Occipital lobe (tissue), 2 donors: Measurements from ENCODE around the gene RFTN1. TPM values are rescaled to one million over a fixed set of nuclear protein-coding genes. Genes with fewer than 3 reads are reported as not detected.
A peak's percentile ranks its signal among the peaks of the same experiment; 100 is the strongest.

Source experiments
- DNase-seq: peaks from one replicate; lab custom pipeline; 2025; lab: John Stamatoyannopoulos, UW
- total RNA-seq: library from RNA; depleted of rRNA; stranded (reverse); fragments of >200 nt; gene quantifications from one replicate; pipeline ENCODE4 v1.2.3, GENCODE V29; 2014

RFTN1 gene
- total RNA-seq, 1 donor from 2014 or later = 6.4 TPM

DNA sequence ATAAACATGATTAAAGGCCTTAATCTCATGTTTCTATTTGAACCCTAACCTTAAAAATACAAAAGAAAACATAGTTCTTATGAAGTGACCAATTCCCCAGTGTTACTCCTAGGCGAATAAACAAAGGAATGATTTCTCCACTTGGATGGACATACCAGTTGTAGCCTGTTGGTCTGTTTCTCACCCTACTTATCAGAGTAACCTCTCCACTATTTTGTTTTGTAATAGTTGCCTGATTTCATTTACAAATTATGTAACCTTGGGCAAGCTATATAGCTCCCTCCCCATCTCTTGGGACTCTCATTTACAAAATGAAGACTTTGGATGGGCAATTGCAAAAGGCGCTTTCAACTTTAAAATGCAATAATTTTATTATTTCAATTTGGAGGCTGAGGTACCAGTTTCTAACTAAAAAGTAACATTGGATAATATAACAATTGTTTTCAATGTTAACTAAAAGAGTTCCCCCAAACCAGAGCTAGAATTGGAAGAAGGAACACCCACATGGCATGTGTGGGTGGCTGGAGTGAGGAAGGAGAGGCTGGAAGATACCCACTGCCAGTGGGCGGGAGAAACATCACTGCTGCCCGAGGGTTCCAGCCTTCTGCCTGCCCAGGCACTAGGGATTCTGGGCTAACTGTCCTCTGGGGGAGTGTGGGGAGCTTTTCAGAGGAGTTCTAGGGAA, 74.2 kb downstream of the RFTN1 start:
- peak; percentile 42 for DNase-seq

DNA sequence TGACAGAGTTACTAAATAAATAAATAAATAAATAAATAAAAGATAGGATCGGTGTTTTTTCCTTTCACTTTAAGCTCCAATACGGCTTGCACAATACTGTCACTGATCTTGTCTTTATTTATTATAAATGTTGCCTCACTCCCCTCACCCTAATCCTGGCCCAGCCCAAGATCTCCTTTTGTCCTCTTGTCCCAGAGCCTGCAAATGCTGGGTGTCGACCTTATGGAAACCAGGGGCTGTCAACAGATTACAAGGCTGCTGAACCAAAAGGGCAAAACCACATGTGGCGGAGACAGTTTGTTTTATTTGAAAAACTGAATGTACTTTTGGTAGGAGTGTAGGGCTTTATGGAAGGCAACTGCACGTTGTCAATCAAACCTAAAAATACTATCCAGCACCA, 75.9 kb downstream of the RFTN1 start:
- no peak for DNase-seq

DNA sequence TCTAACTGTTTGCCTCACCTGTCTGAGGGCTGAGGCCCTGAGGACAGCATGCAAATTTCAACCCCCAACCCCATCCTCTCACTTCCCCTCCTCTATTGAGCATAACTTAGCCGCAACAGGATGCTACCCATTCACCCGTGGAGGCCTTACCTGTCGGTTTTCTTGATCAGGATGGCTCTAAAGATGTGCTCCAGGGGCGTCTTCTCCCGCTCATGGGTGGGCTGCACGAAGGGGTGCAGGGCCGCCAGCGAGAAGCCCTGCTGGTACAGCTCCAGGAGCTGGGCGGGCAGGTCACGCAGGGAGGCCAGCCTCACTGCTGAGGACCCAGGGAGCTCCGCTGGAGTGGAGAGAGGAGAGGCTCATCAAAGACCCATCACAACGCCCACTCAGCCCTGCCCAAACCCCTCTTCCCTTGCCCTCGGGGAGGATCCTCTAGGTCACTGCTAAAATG, 79.8 kb downstream of the RFTN1 start:
- no peak for DNase-seq

DNA sequence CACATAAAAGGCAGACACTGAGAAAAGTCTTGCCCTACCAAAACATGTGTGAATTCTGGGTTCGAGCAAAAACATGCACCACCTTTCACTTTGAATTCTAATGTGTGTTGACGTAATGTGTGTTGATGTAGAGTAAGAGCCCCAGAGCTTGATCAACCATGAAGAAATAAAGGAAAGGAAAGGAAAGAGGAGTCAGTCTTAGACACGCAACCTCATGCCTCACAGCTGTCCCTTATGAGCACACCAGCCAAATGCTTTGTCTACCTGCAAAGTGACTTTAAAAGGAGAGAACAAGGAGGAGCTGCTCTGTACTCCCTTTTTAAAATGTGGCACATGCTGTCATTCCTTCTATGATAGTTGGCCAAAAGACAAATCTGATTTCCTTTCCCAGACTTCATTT, 80.8 kb downstream of the RFTN1 start:
- no peak for DNase-seq

DNA sequence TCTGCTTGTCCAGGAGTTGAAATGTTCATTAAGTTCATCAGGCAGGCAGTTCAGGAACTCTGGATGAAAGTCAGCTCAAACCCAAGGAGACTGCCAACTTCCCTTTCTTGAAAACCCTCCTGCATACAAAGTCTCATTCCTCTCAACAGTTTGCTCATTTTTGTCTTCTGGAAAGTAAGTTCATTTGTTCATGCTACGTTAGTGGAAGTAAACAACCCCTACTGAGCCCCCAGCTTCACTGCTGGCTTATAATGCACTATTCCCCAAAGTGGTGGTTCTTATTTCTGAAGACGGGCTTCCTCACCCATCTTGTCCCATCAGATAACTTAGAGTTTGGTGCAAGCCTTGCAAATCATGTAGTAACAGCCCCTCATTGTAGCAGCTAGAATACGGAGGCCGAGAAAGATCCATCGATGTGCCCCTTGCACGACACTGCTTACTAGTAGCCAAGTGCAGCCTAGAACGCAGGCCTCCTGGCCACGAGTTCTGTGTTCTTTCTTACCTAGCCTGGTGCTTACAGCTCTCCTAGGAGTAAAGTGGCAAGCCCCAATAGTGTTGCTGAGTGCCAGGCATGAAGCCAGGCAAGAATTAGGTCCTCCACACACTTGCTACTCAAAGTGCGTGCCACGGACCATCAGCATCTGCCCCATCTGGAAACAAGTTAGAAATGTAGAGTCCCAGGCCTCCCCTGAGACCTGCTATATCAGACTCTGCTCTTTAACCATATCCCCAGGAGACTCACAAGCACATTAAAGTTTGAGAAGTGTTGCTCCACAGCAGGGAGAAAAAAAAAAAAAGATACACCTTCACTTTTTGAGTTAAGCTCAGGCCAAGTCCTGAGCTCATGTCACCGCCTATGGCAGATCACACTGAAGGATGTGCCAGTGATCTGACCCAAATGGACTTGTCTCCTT, 82.5 kb downstream of the RFTN1 start:
- DNase-seq = no peak

DNA sequence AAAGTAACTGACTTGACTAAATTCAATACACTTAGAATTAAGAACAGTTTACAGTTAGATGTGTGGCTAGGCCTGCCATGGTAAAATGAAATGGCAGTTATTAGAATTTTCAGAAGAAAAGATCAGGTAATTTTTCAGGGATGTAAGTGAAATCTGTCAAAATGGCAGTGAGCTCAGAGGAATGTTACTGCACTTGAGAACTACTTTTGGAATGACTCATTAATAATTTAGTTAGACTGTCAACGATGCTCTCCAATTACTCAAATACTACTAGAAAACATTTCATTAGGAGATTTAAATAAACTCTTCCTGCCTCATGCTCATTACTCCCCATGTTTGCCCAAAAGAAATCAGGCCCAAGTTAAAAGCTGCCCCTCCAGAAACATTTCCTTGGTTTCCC, 84.4 kb downstream of the RFTN1 start:
- no peak for DNase-seq

DNA sequence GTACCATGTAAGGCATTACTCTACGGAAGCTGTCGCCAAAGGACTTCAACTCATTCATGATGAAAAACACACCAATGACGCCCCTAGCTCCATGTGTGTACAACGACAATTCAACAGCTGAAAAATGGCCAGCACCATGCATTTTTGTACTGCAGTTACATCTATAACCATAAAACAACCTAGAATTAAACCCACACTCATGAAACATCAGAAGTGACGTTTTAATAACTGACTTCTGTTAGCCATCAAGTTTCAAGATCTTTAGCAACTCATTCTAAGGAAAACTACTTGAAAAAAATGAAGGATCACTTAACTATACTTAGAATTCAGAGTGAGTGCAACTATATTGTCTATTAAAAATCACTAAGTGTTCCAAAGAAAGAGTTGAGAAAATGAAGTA, 84.9 kb downstream of the RFTN1 start:
- DNase-seq = no peak

DNA sequence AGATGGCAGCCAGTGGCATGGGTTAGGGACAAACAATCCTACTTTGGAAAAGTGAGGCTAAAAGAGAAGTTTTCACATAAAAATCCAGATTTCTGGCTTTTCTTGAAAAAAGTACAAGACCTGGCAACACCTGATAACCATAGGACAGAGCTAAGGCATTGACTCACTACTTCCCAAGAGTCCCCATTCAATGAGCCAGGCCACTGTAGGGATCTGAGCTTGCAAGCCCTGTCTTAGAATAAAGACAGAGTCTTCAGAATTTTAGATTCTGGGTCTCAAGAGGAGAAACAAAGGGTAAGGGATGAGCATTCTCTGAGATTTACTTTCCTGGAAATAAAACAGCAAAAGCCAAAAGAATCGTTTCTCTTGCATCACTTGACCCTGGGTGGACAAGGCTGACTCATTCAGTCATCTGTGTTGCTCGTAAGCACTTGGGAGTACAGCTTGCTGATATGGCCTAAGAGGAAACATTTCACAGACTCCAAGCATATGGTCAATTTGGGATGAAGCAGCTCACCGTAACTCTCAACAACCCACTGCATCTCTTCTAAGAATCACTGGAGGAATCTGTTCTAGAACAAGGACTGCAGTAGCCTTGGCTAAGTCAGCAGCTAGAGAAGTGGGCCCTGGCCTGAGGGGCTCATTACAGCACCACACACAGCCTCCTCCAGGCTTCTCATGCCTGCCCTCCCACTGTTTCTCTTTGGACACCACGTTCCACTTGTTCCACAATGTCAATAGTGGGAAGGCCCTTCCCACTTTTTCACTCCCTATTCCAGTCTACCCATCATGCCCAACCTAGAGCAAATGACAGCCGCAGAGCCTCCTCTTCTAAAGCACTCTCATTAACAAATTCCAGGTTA, 86.2 kb downstream of the RFTN1 start:
- no peak for DNase-seq

DNA sequence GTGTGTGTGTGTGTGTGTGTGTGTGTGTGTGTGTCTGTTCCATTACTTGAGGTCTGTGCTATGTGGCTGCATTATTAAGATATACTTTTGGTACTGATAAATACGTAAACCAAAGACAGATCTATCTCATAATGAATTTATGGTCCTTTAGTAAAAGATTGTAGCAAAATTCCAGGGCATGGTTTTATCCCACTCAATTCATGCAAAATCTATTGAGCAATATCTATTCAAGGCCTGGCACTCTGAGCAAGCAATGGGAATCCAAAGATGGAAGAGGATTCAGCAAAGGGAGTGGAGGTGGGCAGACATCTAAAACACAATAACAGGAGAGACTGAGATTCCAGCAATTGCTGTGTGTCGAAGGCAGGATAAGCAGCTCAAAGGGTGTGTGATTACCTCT, 86.8 kb downstream of the RFTN1 start:
- DNase-seq = no peak

DNA sequence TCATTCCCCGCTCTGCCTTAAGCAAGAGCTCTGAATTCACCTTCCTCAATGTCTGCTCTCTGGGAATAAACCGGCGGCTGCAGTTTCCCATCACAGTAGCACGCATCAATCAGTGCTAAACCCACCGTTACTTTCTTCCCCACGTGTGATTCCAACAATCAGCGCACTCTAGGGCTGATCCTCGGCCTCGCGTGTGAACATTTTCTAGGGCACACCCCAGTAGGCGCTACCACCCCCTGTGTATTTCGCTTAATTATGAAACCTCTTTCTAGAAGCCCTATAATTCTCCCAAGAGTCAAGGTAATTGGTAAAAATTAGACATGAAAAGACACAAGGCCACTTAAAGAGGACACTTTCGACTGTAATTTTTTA, 87.5 kb downstream of the RFTN1 start:
- DNase-seq = no peak

DNA sequence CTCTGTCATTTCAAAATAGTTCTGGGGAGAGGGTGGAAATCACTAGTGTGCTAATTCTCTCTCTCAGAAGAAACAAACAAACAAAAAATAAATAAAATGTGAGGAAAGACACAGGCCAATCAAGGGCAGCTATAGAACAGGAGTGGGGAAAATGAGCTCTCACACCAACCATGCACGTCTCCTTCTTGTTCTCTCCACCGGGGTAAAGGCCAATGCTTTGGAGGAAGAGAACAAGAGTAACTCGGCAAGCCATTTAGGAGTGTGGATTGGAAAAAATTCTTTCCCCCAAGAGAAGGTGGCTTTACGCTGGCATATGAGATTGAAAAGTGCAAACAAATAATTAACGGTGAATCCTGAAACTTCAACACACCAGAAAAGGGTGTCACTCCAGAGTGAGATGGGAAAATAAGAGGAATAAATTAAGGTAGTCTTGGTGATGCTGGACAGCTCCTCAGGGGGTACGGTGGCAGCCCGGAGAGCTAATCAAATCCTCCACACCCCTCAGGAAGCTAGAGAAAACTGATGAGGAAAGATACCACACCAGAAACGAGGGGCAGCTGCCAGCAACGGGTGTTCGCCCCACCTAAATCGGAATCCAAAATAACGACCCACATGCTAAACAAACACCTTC, 88.0 kb downstream of the RFTN1 start:
- DNase-seq = no peak

DNA sequence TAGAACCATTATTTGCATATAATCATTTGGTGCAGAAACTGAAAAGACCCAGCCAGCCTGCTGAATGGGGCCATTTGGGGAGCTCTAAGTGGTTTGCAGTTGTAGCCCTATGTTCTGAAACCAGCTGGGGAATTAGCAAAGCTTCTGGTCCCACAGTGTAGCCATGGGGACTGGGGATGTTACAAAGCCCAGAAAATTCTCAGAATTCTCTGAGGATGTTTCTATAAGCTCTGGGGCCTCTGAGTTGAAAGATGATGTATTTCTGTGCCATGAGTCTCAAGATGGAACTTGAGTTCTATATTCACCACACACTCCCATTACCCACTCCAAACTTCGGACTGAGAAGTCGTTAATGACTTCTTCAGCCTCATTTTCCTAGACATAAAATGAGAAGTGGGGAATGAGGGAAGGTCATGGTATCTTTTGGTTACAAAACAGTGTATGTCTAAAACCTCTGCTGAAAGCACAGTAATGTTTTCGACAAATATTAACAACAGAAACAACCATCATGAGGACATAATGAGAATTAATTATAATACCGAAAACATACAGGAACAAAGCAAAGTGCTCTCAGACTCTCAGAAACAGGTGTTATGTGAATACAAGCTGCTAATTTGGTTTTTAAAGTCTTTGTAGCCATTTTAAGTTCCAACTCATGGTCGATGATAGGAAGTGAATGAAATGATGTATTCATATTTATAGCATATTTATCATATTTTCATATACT, 89.4 kb downstream of the RFTN1 start:
- DNase-seq = no peak

DNA sequence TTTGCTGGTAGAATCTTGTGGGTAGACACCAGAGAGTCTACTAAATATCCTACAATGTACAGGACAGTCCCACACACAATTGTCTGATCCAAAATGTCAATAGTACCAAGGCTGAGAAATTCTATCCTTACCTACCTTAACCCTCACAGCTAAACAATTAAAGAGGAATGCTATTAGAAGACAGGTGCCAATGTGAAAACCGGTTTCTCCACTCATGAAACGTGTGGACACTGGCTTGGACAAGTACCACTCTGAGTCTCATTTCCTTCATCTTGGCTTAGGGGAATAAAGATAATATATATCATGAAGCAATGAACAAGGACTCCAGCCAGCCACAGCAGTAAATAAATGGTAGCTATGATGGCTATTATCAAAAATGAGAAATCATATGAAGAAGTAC, 90.2 kb downstream of the RFTN1 start:
- DNase-seq = no peak

DNA sequence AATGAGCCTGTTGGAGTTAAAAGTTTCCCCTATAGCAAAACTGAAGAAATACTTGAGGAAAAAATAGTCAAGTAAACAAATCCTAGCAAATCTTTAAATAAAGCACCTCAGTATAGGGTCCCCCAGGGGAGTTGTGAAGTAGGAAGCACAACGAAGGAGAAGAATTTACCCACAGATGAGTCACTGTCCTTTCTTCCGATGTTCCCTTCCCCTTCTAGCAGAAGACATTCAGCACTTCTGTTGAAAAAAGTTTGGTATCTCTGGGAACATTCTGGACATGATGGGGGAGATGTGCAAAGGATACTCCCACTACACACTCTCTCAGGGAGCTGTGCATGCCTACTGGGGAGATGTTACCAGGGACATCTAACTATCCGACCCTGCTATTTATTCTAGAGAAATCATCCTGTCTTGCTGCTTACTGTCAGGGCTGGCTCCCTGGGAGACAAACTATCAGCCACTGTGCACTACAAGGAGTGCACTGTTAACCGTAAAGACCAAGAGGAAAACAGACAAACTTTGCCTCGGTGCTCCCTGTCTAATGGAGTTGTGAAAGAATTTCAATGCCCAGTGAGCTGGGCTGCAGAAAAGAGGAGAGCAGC, 93.8 kb downstream of the RFTN1 start:
- no peak for DNase-seq

DNA sequence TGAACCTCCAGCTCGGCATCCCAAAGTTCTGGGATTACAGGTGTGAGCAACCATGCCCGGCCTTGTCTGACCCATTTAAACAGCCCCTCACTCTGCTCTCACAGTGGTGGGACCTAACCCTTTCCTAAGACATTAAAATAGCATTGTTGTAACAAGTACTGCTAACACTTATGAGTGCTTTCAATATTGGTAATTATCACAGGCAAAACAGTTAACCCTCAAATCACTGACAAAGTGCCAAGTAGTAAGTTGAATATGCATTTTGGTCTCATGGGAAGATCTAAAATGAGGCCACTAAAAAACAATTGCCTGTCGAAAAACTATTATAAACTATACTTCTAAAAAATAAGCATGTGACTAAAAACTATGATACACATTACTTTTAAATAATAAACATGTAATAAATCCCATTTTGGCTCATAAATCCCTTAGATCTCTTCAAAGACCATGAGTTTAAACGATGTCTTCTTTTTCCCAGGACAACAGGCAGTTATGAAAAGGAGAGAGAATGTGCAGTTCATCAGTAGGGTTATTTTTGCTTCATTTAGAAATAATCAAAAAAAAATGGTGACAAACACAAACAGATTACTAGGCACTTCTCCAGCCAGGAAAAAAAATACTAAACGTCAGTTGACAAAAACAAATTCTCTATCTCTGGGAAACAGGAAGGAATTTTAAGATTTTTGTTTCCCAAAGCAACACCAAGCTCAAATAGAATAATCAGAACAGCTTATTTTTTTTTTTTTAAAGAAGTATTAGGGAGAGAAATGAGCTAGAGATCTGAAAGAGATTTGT, 95.4 kb downstream of the RFTN1 start:
- DNase-seq = no peak

DNA sequence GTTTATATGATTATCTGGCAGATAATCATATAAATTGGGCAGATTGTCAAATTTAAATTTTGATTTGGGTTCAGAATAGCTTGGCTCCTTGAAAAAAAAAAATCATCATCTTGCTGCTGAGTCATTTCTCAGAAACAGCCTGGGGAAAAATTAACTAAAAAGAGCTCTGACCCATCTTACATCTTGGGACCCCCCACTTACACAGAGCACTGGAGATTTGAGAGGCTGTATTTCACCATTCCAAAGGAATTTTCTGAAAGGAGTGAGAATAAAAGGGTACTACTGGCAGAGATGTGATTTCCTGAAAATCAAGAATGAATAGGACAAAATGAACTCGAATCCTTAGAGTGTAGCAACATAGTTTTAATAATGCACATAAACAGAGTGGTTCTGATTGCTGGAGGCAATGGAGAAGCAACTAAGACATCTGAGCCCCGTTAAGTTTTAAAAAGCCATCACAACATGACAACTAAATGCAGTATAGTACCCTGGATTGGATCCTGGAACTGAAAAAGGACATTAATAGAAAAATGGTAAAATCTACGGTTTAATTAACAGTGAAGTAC, 97.5 kb downstream of the RFTN1 start:
- DNase-seq = no peak

DNA sequence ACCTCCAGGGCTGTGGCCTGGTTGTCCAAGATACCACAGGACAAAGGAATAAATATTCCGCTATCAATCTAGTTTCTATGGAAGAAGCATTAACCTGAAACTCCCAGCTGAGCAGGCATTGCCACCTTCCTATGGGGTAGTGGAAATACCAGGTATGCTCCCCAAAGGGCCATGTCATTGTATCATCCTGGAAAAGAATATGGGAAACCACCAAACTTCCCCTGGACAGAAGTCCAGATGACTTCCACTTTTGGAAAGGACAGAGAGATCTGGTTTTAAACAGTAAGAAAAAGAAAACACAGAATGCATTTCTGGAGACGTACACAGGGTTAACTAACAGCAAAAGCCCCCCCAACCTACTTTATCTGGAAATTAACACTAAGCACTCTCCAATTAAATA, 100.2 kb downstream of the RFTN1 start:
- no peak for DNase-seq

DNA sequence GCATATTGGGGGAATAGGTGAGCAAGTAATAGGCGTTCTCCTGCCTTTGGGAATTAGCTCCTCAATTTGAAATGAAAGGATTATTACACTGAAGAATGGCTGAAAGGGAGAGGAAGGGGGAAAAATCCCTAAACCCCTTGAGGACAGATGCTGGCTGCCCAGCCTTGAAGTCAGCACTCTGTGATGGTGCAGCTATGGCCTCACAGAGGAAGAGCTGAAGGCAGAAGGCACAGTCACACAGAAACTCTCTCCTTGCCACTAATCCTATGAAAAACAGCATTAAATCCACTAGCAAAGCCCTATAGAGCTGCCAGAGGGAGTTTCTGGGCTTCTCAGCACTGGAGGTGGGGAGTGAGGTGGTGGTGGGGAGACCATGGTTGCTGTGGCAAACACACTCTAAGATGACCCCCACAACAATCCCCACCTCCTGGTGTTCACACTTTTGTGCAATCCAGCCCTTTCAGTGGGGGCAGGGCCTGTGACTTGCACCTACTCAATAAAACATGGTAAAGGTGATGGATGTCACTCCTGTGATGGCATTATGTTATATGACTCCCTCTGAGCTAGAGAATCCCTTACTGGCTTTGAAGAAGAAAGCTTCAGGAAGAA, 101.2 kb downstream of the RFTN1 start:
- DNase-seq = no peak

DNA sequence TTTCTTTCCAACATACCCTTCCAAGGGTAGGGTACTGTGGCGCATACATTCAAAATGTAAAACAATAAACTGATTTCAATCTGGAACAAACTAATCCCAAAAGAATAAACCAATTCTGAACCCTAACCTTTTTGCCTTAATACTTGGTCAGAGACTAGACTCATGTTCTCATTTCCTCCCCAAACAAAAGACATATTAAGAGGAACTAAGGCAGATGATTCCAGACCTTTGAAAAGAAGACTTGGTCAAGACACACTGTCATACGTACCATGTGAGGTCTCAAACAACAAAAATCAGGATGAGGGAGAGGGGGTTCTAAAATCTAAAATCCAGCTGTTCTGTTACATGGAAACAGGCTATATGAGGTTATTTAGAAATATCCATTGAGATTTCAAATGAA, 102.1 kb downstream of the RFTN1 start:
- DNase-seq = no peak
